Measurements from ENCODE around the gene STX11.

- no peak for TF ChIP-seq CTCF (IDR thresholded peaks at IDR 0.05; ENCODE audit: poor library complexity, severe bottlenecking)
- no peak for TF ChIP-seq EZH2 (IDR thresholded peaks at IDR 0.05; ENCODE audit: borderline replicate concordance, insufficient read depth, low read length, poor library complexity, severe bottlenecking)
- no peak for TF ChIP-seq RAD21 (conservative IDR thresholded peaks at IDR 0.05)
- no peak for TF ChIP-seq POLR2AphosphoS5 (IDR thresholded peaks at IDR 0.05)
These were observed 6.0 kb downstream of the STX11 start for GRCh38 chr6:144156338-144156737.

Data from neural cell (in vitro differentiated cells).